ENCODE results near the gene PANX1.

PANX1 gene

GRCh38 chr11:94142308-94143281 is 14.0 kb downstream of the PANX1 start:
- Histone ChIP-seq H3K36me3 (ENCODE audit: control insufficient read depth, insufficient read depth, low read length) (no peaks in the 10 kb centered on the region), H3K4me3 (replicated peaks; ENCODE audit: low read depth, low read length) (no peak overlapping the region), H3K27me3 (replicated peaks; ENCODE audit: control insufficient read depth, insufficient read depth, low read length) (no peaks in the 10 kb centered on the region)
- no peak for DNase-seq (ENCODE audit: extremely low read depth, insufficient read length)
- no peak for TF ChIP-seq CTCF (IDR thresholded peaks at IDR 0.05; ENCODE audit: insufficient read depth, low read length, poor library complexity, severe bottlenecking)

GRCh38 chr11:94144216-94144615 is 15.6 kb downstream of the PANX1 start:
- no peaks in the 10 kb centered on the region for H3K36me3 ChIP-seq (ENCODE audit: control insufficient read depth, insufficient read depth, low read length)
- no peaks in the 10 kb centered on the region for H3K27me3 ChIP-seq (replicated peaks; ENCODE audit: control insufficient read depth, insufficient read depth, low read length)
- no peak for DNase-seq (ENCODE audit: extremely low read depth, insufficient read length)
- no peak for TF ChIP-seq CTCF (IDR thresholded peaks at IDR 0.05; ENCODE audit: insufficient read depth, low read length, poor library complexity, severe bottlenecking)
- no peak overlapping the region for H3K4me3 ChIP-seq (replicated peaks; ENCODE audit: low read depth, low read length)

GRCh38 chr11:94144664-94145063 is 16.0 kb downstream of the PANX1 start:
- DNase-seq (ENCODE audit: extremely low read depth, insufficient read length) = no peak
- Histone ChIP-seq H3K36me3 (ENCODE audit: control insufficient read depth, insufficient read depth, low read length) (no peaks in the 10 kb centered on the region), H3K27me3 (replicated peaks; ENCODE audit: control insufficient read depth, insufficient read depth, low read length) (no peaks in the 10 kb centered on the region), H3K4me3 (replicated peaks; ENCODE audit: low read depth, low read length) (no peak overlapping the region)
- TF ChIP-seq CTCF (IDR thresholded peaks at IDR 0.05; ENCODE audit: insufficient read depth, low read length, poor library complexity, severe bottlenecking) = no peak

GRCh38 chr11:94145431-94145830 is 16.8 kb downstream of the PANX1 start:
- H3K27me3 ChIP-seq (replicated peaks; ENCODE audit: control insufficient read depth, insufficient read depth, low read length) = no peaks in the 10 kb centered on the region
- no peaks in the 10 kb centered on the region for H3K36me3 ChIP-seq (ENCODE audit: control insufficient read depth, insufficient read depth, low read length)
- no peak for DNase-seq (ENCODE audit: extremely low read depth, insufficient read length)
- no peak overlapping the region for H3K4me3 ChIP-seq (replicated peaks; ENCODE audit: low read depth, low read length)
- no peak for TF ChIP-seq CTCF (IDR thresholded peaks at IDR 0.05; ENCODE audit: insufficient read depth, low read length, poor library complexity, severe bottlenecking)

DNA sequence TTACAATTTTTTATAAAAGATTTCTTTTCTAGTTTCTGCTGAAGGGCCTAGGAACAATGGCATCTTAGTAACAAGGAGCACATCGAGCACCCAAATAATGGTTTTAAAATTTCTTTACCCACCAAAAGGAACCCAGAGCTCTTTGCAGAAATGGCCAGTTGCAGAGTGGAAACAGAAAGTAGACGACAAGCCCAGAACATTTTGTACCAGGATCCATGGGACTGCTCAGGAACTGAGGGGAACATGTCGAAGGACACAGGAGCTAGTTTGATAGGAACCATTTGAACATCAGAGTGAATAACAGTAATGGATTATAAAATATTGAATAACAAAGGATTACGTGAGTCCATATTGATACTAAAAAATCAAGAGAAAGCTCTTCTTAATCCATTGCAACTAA is 17.3 kb downstream of the PANX1 start:
- no peak overlapping the region for H3K4me3 ChIP-seq (replicated peaks; ENCODE audit: low read depth, low read length)
- H3K36me3 ChIP-seq (ENCODE audit: control insufficient read depth, insufficient read depth, low read length) = no peaks in the 10 kb centered on the region
- no peaks in the 10 kb centered on the region for H3K27me3 ChIP-seq (replicated peaks; ENCODE audit: control insufficient read depth, insufficient read depth, low read length)
- DNase-seq (ENCODE audit: extremely low read depth, insufficient read length) = no peak
- no peak for TF ChIP-seq CTCF (IDR thresholded peaks at IDR 0.05; ENCODE audit: insufficient read depth, low read length, poor library complexity, severe bottlenecking)

All from GM06990 (cell line).